HG02981 (cell line): Measurements from ENCODE around the gene TP53AIP1.
"Not testable (repeated sequence)": the region's sequence is repeated elsewhere in the genome, so short reads cannot be mapped to it uniquely, and the experiment has no call there.

Source experiments
- ATAC-seq: cut with Tn5 transposase; IDR thresholded peaks from one replicate; pipeline ENCODE4 v1.9.1; 2021; ENCODE audit warnings: mild to moderate bottlenecking, moderate library complexity; ENCODE audit not compliant: unreplicated experiment

Gene TP53AIP1

GRCh38 chr11:128926437-128927107 lies 16.1 kb downstream of the TP53AIP1 start:
- no peak for ATAC-seq

GRCh38 chr11:128926000-128926399 lies 16.7 kb downstream of the TP53AIP1 start:
- ATAC-seq: no peak

GRCh38 chr11:128925250-128925600 lies 17.4 kb downstream of the TP53AIP1 start:
- no peak for ATAC-seq

GRCh38 chr11:128924510-128925249 lies 18.0 kb downstream of the TP53AIP1 start:
- no peak for ATAC-seq

- ATAC-seq: no peak
Measured at GRCh38 chr11:128924104-128924503, 18.6 kb downstream of the TP53AIP1 start.

GRCh38 chr11:128921793-128922192 lies 20.9 kb downstream of the TP53AIP1 start:
- ATAC-seq: no peak

- ATAC-seq: no peak
Measured at GRCh38 chr11:128920666-128921065, 22.0 kb downstream of the TP53AIP1 start.

- ATAC-seq: not testable (repeated sequence)
Measured at GRCh38 chr11:128919635-128920034, 23.0 kb downstream of the TP53AIP1 start.

GRCh38 chr11:128919216-128919615 lies 23.5 kb downstream of the TP53AIP1 start:
- ATAC-seq: no peak

GRCh38 chr11:128917144-128917724 lies 25.4 kb downstream of the TP53AIP1 start:
- no peak for ATAC-seq

GRCh38 chr11:128916681-128917080 lies 26.0 kb downstream of the TP53AIP1 start:
- ATAC-seq: no peak

GRCh38 chr11:128916037-128916572 lies 26.6 kb downstream of the TP53AIP1 start:
- no peak for ATAC-seq

- no peak for ATAC-seq
Measured at GRCh38 chr11:128915149-128915521, 27.5 kb downstream of the TP53AIP1 start.

- ATAC-seq: no peak
Measured at GRCh38 chr11:128914216-128915148, 28.2 kb downstream of the TP53AIP1 start.

- ATAC-seq: no peak
Measured at GRCh38 chr11:128913806-128914205, 28.9 kb downstream of the TP53AIP1 start.

GRCh38 chr11:128911701-128912100 lies 31.0 kb downstream of the TP53AIP1 start:
- ATAC-seq: no peak

- ATAC-seq: no peak
Measured at GRCh38 chr11:128911239-128911638, 31.4 kb downstream of the TP53AIP1 start.

GRCh38 chr11:128910576-128910975 lies 32.1 kb downstream of the TP53AIP1 start:
- no peak for ATAC-seq

- no peak for ATAC-seq
Measured at GRCh38 chr11:128909438-128910125, 33.1 kb downstream of the TP53AIP1 start.
